ENCODE results near the gene ME3.

ME3 gene

DNA sequence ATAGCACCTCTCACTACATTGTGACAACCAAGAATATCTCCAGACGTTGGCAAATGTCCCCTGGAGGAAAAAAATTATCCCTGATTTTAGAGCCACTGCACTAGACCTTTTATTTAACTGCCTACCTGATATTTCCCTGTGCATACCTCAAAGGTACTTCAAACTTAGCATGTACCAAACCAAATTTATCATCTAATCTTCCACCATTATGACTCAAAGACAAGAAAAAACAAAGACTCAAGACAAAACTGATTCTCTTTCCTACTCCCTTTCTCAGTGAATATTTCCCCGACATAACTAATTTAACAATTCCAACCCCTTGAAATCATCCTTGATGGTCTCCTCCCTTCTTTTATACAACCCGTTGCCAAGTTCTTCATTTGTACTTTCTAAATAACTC, 161.7 kb downstream of the ME3 start:
- DNase-seq: no peak

DNA sequence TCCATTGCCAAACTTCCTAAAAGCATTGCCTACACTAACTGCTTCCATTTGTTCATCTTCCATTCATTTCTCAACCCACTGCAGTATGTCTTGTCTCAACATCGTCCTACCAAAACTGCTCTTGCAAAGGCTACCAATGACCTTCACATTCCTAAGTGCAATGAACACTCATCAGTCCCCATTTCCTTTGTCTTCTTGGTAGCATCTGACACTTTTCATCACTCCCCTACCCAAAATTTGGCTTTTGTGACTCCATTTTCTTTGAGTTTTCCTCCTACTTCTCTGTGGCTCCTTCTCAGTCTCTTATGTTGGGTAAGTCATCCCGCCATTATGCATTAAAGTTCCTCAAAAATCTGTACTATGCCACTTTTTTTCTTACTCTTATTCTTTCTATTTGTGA, 162.3 kb downstream of the ME3 start:
- DNase-seq: no peak

- no peak for DNase-seq
Measured at GRCh38 chr11:86509588-86509974, 162.8 kb downstream of the ME3 start.

- no peak for DNase-seq
Measured at GRCh38 chr11:86508604-86509587, 163.5 kb downstream of the ME3 start.

DNA sequence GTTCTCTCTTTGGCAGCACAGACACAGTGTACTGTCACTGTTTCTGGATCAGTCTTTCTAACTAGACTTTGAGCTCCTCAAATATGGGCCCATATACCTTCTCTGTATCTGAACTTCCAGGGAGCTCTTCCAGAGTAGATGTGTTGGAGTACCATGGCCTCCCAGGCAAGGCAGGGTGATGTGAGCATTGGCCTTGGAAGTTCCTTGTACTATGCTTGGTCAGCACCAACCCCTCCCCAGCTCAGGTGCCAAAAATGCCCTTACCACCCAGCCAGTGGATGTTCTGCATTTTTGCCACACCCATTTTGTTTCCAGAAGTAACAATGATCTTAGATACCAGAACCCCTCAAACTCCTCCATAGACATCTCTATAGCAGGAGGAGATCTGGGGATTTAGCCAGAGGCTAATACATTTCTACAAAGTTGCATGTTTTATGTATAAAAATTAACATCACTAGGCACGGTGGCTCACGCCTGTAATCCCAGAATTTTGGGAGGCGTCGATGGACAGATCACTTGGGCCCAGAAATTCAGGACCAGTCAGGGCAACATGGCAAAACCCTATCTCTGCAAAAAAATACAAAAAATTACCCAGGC, 165.1 kb downstream of the ME3 start:
- DNase-seq: no peak

DNA sequence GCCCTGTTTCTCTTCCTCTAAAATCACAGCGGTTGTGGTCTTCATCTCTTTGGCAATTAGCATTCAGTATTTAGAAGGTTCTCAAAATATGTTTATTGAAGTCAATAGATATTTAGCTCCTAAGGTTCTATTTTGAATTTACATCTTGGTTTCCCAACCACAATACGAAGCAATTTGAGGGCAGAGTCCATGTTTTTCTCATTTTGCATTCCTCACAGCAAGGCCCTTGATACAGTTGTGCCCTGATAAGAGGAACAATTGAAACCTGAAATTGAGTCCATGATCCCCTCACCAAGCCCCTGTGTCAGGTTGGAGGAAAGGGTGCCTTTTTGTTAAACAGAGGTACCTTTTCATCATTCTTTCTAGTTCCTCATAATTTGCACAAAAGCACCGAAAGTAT, 166.2 kb downstream of the ME3 start:
- no peak for DNase-seq

DNA sequence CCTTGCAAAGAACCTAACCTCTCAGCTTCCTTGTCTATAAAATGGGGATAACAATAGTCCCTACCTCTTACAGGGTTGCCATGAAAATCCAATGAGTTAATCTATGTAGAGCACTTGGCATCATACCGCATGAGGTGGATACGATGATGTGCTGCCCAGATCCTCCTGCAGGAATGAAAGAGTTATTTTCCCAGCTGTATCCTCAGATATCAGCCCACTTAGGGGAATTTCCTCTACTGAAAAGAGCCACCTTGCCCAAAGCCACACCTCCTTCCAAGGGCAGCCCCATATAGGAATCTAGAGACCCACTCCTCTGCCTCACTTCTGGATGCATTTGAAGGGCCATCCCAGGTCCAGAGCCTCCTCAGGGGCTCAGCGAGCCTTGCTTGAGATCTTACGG, 169.3 kb downstream of the ME3 start:
- no peak for DNase-seq

DNA sequence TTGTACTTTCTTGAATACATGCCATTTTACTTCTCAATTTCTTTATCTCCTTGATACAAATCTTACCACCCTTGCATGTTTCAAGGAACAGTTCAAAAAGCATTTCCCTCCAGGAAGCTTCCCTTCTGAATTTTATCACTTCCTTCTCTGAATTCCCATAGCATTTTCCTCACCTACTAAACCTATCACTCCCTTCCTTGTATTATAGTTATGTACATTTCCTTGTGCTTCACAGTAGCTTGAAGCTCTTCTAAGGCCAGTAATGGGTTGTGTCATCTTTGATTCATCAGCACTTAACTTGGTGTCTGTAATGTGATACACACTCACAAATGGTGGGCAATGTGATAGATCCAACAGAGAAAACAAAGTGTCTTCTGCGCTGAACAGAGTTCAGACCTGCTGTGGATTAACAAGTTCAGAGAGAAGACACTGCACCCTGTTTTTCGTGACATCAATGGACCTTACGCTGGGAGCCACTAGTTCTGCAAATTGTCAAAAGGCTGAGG, 170.2 kb downstream of the ME3 start:
- DNase-seq: no peak

GRCh38 chr11:86500500-86501140, 171.8 kb downstream of the ME3 start:
- no peak for DNase-seq

GRCh38 chr11:86499723-86500129, 172.7 kb downstream of the ME3 start:
- no peak for DNase-seq

DNA sequence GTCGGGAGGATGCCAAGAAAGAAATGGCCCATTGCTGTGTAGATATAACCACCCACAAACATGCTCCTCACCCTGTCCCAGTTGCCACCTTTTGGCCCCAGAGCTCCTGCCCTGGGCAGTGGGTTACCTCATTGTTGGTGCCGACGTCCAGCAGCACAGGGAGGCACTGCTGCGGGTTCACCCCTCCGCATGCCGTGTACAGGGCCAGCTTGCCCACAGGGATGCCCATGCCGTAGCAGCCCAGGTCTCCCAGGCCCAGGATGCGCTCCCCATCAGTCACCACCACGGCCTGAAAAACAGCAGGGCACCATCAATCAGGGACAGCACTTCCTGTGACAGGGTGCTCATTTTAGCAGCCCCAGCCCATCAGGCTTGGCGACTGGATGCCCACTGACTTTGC, 174.6 kb downstream of the ME3 start:
- DNase-seq: no peak

DNA sequence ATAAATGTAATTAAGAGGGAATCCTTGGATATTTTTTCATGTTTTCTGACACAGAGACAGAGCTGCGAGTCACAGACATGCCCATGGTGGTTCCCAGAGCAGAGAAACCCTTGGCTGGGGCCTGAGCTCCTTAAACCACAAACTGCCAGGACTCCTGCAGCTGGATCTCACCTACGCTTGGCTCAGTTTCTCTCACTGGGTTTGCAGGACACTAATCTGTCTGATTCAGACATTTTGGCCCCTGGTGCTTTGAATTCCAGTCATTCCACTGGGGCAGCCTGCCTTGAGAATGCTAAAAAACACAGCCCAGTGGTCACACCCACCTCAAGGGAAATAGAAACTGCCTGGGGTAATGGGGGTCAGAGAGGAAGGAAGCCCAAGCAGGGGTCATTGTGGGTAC, 175.1 kb downstream of the ME3 start:
- DNase-seq: no peak

- DNase-seq: no peak
Measured at GRCh38 chr11:86495351-86495750, 177.1 kb downstream of the ME3 start.

DNA sequence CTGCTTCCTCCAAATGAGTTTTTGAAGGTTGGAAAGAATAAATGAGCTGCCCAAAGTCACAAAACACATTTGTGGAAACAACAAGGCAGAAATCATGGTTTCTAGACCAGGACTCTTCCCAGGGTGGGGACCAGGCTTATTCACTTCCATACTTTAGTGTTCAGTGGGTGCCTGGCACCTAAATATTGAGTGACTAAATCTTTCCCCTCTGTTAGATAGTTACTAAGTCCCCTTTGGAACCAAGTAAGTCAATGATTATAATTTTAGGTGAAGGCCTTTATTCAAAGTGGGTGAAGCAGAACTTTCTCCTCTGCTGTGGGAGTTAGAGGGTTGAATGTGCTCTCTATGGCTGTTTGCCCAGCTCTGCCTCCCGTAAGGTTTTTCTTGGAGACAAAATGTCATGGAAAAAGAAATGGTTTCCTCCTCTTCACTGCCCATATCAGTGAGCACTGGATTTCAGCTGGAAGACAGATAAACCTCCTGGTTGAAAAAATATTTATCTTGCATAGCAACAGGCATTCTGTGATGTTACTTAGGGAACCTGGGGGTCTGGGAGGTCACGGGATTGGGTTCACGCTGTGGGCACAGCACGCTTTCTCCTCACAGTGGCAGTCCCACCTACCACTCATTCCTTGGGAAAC, 179.9 kb downstream of the ME3 start:
- DNase-seq: no peak

- no peak for DNase-seq
Measured at GRCh38 chr11:86491027-86491426, 181.4 kb downstream of the ME3 start.

DNA sequence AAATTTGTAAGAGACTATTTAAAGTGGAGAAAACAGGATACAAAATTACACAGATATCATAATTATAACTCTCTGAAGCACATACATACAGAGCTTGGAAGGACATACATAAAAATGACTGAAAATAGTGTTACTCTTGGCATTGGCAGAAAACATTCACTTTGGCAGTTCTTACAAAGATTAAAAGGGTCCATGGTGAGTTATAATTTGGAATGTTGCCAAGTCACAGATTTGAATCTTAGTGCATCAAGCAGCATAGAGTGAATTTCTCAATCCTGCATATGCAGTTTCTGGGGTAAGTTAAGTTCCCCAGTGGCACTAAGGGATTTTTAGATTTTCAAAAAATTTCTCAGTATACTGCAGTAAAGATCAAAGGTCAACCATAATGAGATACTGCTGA, 181.8 kb downstream of the ME3 start:
- no peak for DNase-seq

- DNase-seq: no peak
Measured at GRCh38 chr11:86489442-86489841, 183.0 kb downstream of the ME3 start.

DNA sequence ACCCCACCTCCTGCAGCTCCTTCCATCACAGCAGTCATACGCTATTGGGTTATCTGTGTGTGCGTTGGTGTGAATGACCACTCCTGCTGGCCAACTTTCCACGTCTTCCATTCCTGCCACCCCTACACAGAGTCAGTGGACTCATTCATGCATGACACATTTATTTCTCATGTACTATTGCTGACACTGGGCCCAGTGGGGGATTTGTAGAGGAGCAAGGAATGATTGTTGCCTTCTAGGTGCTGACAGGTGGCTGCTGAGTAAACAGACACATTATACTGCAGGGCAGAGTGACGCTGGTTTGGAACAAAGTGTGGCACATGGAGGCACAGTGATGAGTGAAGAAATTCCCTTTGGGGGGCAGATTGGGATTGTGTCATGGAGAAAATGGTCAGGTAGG, 183.9 kb downstream of the ME3 start:
- no peak for DNase-seq

DNA sequence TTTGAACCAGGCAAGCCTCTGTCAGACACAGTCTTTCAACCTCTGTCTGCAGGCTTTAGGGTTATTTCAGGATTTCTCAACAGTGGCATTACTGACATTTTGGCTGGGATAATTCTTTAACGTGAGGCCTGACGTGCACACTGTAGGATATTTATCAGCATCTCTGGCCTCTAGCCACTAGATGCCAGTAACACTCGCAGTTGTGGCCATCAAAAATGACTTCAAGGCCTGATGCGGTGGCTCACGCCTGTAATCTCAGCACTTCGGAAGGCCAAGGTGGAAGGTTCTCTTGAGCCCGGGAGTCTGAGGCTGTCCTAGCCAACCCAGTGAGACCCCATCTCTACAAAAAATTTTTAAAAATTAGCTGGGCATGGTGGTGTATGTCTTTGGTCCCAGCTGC, 184.7 kb downstream of the ME3 start:
- no peak for DNase-seq

GRCh38 chr11:86486261-86487030, 186.0 kb downstream of the ME3 start:
- DNase-seq: no peak

- DNase-seq: no peak
Measured at GRCh38 chr11:86484795-86485166, 187.6 kb downstream of the ME3 start.

All from T-helper 1 cell (primary cell).